Breast epithelium (tissue), 3 donors: ENCODE results near the gene STARD10.

ENCODE experiments used
- CTCF ChIP-seq, 3 donors: fragments of 450-650 bp; IDR thresholded peaks; one replicate each; pipeline ENCODE4 v1.5.1; 2016 to 2017; ENCODE audit warnings: antibody characterized with exemption in 3 of 3, mild to moderate bottlenecking in 3 of 3, moderate library complexity in 3 of 3
- POLR2AphosphoS5 ChIP-seq, 3 donors: sonication (generic); formaldehyde crosslinking; IDR thresholded peaks; one replicate each; pipeline ENCODE4 v1.6.1; 2017; ENCODE audit warnings: antibody characterized with exemption in 3 of 3

- TF ChIP-seq CTCF (IDR thresholded peaks at IDR 0.05): no peak
- TF ChIP-seq POLR2AphosphoS5 (IDR thresholded peaks at IDR 0.05): no peak
Measured at GRCh38 chr11:72706579-72706978, 87.3 kb downstream of the STARD10 start.
